HG03045 (cell line): ENCODE results near the gene FBXW5.

Experiments
- ATAC-seq: cut with Tn5 transposase; IDR thresholded peaks from one replicate; pipeline ENCODE4 v1.9.1; 2021; ENCODE audit warnings: mild to moderate bottlenecking, moderate library complexity; ENCODE audit not compliant: unreplicated experiment

FBXW5 gene

GRCh38 chr9:136949817-136950655 lies 5.5 kb upstream of the FBXW5 start:
- ATAC-seq: peak; percentile 86

- ATAC-seq: no peak
These were observed 4.8 kb upstream of the FBXW5 start for GRCh38 chr9:136949239-136949816.

- no peak for ATAC-seq
These were observed 3.5 kb upstream of the FBXW5 start for GRCh38 chr9:136947955-136948510.

- no peak for ATAC-seq
These were observed 2.7 kb upstream of the FBXW5 start for GRCh38 chr9:136947028-136947891.

DNA sequence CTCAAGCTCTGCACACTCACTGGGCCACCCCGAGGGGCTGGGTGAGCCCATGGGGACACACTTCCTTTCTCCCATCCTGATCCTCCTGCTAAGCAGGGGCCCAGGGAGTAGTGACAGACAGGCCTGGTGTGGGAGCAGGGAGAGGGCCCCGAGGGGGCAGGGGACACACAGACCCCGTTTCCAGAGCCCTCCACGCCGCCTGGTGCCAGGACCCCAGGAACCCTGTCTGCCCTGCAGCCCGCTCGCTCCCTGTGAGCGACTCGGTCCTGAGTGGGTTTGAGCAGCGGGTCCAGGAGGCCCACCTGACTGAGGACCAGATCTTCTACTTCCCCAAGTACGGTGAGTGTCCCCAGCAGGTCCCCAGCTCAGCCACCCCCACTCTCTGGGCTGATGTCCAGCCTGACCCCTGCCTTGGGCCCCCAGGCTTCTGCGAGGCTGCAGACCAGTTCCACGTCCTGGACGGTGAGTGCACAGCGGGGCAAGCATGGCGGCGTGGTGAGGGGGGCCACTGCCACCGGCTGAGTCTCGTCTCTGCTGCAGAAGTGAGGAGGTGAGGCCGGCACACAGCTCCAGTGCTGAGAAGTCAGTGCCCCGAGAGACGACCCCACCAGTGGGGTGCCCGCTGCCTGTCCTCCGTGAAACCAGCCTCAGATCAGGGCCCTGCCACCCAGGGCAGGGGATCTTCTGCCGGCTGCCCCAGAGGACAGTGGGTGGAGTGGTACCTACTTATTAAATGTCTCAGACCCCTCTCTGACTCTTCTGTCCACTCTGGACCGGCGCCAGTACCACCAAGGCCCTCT lies 1.9 kb upstream of the FBXW5 start:
- no peak for ATAC-seq

DNA sequence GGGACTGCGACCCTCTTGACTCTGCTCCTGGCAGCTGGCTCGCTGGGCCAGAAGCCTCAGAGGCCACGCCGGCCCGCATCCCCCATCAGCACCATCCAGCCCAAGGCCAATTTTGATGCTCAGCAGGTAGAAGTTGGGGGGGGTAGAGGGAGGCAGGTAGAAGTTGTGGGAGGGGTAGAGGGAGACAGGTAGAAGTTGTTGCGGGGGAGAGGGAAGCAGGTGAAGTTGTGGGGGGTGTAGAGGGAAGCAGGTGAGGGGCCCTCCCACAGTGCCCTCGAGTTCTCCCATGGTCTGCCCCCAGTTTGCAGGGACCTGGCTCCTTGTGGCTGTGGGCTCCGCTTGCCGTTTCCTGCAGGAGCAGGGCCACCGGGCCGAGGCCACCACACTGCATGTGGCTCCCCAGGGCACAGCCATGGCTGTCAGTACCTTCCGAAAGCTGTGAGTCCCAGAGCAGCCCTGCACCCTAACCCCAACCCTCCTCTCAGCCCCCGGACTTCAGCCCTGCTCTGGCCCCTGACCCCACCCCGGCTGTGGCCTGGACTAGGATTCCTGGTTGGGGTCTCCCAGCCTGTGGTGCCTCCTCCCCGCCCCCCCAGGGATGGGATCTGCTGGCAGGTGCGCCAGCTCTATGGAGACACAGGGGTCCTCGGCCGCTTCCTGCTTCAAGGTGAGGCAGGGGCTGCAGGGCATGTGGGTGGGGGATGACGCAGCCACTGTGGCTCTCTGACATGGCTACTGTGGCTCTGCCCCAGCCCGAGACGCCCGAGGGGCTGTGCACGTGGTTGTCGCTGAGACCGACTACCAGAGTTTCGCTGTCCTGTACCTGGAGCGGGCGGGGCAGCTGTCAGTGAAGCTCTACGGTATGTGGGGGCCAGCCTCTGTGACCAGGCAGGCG lies 1.0 kb upstream of the FBXW5 start:
- ATAC-seq: no peak

DNA sequence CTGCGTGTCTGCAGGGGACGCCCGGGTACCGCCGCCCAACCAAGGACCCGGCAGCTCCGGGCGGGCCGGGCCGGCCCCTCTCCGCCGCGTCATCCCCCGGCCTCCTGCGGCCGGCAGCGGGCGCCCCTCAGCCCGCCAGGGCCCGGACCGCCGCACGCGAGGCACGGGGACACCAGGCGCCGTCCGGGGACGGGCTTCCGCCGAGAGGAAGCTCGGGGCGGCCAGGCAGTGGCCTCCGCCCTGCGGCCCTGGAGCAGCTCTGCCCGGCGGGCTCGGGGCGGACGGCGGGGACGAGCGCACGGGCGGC lies 373 bp downstream of the FBXW5 start:
- peak; percentile 33 for ATAC-seq

GRCh38 chr9:136943291-136944211 lies 987 bp downstream of the FBXW5 start:
- ATAC-seq: peak; percentile 13

- no peak for ATAC-seq
These were observed 1.7 kb downstream of the FBXW5 start for GRCh38 chr9:136942881-136943230.

DNA sequence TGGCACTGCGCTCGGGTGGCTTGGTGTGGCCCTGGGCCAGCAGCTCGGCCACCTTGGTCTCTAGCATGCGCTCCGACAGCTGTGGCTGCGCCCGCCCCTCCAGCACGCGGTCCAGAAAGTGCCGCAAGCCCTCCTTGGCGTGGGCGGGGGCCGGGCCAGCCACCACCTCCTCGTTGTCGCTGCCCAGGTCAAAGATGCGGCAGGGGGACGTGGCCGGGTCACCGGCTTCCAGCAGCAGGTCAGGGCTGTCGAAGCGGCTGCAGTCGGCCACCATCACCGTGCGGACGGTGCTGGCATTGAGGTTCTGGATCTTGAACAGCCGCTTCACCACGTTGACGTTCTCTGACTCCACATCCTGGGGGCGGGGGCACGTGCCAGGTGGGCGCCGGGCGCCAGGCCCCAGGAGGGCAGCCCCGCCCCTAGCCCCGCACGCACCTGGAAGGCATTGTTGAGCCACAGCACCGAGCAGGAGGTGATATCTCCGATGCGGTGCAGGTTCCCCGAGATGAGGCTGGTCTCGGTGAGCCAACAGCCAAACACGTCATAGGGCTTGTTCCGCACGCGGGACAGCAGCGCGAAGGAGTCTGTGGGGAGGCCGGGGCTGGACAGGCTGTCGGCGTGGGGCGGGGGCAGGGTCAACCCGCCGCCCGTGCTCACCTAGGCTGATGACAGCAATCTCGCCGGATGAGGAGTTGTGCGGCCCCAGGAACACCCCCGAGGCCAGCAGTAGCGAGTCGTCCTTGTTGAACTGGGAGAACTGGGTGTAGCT lies 2.2 kb downstream of the FBXW5 start:
- no peak for ATAC-seq

DNA sequence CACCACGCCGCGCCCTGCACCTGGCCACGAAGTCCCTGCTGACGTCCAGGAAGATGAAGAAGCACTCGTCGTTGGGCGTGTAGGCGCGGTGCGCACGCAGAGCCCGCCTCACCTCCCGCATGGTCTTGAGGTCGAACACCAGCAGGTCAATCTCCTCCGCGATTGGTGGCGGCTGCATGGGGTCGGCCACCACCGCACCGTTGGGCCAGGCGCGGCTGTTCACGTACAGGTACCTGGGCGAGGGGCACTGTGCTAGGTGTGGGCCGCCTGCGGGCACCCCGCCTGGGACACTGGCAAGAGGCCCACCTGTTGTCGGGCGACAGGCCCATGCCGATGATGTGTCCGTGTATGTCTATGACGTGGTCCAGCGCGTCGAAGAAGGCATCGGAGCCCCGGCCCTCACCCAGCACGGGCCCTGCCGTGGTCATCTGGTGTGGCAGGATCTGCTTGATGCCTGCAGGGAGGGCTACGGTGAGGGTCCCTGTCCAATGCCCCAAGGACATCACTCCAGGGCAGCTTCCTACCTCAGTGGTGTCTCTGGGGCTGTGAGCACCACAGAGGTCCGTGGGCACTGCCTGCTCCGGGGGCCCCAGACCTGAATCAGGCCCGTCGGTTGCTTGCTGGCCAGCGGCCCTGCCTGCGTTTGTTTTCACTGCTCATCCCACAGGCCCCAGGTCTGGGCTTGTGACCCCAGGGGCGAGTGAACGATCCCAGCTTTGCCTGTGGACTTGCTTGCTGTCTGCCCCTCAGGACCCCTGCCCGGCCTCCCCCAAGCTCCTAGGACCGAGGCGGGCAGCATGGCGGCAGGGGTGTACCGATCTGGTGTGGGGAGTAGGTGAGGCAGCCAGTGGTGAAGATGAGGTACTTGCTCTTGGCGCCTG lies 3.1 kb downstream of the FBXW5 start:
- no peak for ATAC-seq

GRCh38 chr9:136940526-136941230 lies 3.9 kb downstream of the FBXW5 start:
- no peak for ATAC-seq

DNA sequence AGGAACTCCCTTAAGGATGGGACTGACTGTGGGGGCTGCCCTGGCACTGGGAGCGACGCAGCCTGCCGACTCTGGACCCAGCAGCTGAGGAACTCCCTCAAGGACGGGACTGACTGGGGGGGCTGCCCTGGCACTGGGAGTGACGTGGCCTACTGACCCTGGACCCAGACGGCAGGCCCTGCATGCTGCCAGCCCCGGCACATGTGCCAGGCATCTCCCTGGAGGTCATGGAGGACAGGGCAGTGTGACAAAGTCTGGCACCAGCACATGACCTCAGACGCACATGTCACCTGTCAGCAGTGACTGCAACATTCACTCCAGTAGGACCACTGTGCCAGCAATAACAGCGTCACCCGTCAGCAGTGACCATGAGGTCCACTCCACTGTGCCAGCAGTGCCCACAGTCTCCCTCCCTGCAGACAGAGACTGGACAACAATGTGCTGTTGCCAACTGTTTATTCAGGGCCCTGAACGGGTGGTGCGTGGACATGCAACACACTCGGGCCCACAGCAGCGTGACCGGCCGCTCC lies 4.5 kb downstream of the FBXW5 start:
- ATAC-seq: no peak

DNA sequence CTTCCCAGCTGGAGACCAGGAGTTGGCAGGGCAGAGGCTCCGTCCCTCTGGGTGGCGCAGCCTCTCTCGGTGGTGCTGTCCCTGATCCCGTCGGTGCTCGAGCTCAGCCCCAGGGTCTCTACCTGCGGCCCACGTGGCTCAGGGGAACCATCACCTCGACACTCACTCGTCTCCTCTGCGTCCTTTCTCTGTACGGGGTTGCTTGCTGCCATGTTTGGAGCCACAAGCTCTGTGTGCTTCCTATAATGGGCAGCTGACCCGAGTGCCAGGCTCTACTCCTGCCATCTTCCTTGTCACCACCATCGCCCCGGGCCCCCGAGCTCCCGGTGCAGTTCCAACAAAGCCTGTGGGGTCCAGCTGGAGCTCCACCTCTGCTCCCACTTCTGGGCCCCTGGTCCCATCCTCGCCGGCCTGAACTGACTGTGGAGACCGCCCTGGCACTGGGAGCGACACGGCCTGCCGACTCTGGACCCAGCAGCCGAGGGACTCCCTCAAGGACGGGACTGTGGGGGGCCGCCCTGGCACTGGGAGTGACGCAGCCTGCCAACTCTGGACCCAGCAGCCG lies 5.0 kb downstream of the FBXW5 start:
- no peak for ATAC-seq

DNA sequence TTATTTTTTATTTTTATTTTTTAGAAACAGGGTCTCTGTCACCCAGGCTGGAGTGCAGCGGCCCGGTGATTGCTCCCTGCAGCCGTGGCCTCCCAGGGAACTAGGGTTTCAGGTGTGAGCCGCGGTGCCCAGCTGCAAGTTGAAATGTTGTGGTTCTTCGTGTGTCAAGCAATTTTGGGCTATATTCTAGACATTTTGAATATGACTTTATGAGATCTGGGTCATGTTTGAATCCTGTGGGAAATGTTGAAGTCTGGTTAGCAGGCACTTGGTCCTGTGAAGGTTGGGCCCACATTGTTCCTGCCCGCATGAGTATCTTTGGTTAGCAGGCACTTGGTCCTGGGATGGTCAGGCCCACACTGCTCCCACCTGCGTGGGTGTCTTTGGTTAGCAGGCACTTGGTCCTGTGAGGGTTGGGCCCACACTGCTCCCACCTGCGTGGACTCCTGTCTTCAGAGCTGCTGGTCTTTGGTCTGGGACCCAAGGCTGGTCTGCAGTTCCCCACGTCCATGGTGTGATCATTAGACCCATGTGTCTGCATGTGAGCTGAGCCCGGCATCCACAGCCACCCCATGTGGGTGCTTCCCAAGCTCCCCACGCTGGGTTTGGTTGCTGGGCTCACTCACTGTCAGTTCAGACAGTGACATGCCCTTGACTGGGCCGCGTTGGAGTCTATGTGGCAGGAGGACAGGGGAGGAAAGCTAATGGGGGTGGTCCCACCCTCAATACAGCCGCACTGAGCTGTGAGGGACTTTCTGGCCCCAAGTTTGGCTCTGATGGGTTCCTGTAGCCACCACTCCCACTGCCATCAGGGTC lies 7.1 kb downstream of the FBXW5 start:
- no peak for ATAC-seq
